Adipose tissue (tissue), 3 donors: ENCODE data around the gene SUPT3H. TPM values are rescaled to one million over a fixed set of nuclear protein-coding genes. Genes with fewer than 3 reads are reported as not detected.

ENCODE experiments used
- H3K27ac ChIP-seq: one replicate; pipeline ENCODE4 v1.5.1; 2013; ENCODE audit warnings: low read depth, low read length
- WGBS, 3 donors: extraction: QIAGEN DNeasy Blood & Tissue Kit; methylation state at CpG; one replicate each; pipeline ENCODE4 v1.1.7; 2013; 5-methylcytosine and 5-hydroxymethylcytosine counted together
- polyA plus RNA-seq, 3 donors: library from polyadenylated mRNA; stranded (reverse); fragments of 200-250 nt; gene quantifications; one replicate each; pipeline ENCODE4 v1.2.3, GENCODE V29; 2013
- donor health status: healthy with polysubstance abuse.
- donor health status: Bipolar disorder and iron deficiency.
- donor health status: healthy.

The SUPT3H gene
- polyA plus RNA-seq, 3 donors: 4.5 to 7.4 (median 6.6) TPM

DNA sequence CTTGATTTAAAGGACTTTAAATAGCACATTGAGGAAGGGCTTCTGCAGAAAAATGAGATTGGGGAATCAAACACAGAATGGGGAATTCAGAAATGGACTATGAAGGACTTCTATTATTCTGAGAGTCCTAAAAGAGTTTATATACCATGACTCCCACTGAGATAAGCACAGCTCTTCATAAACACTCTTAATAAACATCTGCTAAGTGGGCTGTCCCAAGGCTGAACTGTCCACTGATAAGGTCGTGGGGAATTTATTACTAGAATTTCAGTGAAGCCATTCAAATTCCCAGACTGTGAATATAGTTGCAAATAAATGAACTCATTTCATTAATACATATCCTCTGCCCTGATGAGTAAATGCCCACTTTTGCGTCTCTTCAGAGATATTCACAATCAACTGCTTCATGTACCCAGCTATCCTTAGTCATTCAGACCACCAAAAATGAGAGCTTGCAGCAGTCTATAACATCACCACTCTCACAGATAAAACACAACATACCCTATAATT is 517.8 kb downstream of the SUPT3H start:
- WGBS, 3 donors: 54 to 82% (median 80%) methylated on average over 2 of the region's 2 CpGs
- H3K27ac ChIP-seq: no peak overlapping the region

DNA sequence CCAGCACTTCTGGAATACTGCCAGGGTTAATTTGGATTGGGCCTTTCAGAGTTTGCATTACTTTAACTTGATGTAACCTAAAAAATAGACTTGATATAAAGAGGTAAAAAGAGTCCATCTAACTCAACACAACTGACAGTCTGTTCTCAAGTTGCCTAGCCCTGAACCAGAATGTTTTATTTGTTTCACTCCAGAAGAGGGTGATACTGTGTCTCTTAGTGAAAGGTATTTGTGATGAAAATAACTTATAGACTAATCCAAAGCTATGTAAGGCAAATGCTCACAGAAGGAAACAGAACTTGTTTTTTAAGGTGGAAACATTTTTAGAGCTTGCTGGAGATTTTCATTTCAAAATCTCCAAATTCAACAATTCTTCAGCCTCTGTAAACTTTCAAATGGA is 518.7 kb downstream of the SUPT3H start:
- no peak overlapping the region for H3K27ac ChIP-seq

DNA sequence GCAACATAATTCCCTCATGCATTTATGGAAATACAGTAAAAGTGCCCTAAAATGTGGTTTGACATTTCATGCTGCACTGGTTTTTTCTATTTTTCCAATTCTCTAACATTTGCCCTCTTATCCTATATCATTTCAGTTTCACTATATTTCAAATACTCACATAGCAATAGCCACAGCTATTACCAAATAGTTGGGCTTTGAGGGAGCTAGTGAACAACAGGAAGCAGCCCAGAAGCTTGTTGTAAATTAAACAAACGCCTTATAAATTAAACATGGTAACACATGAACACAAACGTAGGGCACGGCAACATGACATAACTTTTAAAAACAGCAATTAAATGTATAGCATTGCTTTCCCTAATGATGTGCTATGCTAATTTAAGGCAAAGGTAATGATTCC is 521.3 kb downstream of the SUPT3H start:
- H3K27ac ChIP-seq: no peak overlapping the region
- 52 to 82% (median 53%) methylated on average over 3 of the region's 3 CpGs for WGBS, 3 donors

DNA sequence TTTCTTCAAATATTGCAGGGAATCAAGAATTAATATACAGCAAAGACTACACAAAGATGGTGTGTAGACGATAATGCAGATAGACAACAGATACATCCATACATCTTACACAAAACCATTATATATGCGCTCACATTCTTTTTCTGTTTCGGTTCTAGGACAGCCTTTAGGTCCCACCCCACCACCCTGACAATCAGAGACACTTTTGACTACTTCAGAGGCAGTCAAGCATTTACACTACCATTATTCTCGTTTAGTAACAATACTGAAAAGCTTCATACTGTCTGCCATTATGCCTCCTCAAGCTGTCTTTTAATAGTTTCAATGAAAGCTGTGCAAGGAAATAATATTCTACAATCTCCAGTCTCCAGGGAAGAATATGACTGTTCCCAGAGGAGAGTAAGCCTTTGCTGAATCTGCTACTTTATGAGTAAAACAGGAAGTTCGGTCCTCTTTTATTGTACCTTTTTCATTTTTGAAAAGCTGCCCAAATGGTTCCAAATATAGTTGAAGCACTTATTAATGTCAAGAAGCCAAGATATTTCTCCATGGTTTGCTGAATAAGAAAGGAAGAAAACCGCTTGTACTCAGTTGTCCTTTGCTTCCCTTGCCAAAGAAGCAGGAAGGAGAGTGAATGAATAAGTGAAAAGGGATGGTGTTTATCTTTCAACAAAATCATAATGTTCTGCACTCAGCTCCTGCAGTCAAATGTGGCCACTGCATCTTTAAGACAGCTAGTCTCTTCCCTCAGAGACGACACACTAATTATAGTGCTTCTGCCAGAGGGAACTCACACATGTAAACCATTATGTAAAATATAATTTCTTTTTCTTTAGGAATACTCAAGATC is 521.9 kb downstream of the SUPT3H start:
- no peak overlapping the region for H3K27ac ChIP-seq
- 43 to 86% (median 52%) methylated on average over 7 of the region's 7 CpGs for WGBS, 3 donors

DNA sequence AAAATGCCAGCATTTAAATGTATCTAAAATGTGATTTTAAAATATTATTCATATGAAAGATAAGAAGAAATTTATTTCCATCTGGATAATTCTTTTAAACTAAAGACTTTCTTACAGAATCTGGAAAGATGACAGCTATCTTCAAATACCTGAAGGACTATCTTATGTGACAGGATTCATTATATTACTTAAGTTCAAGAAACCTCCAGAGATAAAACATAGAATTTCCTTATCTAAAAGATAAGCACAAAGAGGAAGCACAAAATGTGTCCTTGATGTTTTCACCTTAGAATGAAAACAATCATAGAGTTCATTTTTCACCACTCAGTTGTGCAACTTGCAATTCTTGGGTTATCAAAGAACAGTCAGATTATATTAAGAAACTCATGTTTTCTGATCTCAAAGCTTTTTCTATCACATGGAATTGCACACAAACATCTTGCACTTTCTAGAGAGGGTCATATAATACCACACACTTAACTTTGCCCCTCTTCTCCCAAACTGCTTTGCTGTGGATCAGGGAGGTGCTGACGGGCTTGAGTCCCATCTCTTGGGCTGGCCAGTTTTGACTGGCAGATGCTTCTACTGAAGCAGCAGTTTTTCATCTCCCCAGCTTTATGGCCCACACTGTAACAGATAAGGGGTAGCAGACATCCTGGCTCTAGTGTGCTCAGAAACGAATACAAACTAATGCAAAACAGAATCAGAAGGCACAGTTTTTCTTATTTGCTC is 522.9 kb downstream of the SUPT3H start:
- H3K27ac ChIP-seq: no peak overlapping the region
- WGBS, 3 donors: 63 to 88% (median 69%) methylated on average over 2 of the region's 2 CpGs

DNA sequence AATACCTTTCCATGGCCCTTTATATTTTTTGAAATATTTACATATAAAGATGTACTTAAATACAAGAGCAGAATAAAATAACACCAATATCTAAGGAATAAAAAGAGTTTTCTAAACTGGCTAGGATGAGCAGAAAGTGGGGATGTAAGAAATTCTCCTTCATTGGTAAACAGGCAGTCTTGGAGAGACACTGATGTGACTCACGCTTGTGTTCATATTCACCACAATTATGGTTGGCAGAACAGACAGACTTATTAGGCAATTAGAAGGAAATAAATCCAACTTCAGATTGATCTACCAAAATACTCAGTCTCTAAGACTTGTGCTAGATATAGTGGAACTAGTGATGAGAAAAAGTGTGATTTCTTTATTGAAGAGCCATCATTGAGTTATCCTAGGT is 526.6 kb downstream of the SUPT3H start:
- WGBS, 3 donors: 81 to 95% (median 90%) methylated on average over 1 of the region's 1 CpG
- H3K27ac ChIP-seq: no peak overlapping the region

DNA sequence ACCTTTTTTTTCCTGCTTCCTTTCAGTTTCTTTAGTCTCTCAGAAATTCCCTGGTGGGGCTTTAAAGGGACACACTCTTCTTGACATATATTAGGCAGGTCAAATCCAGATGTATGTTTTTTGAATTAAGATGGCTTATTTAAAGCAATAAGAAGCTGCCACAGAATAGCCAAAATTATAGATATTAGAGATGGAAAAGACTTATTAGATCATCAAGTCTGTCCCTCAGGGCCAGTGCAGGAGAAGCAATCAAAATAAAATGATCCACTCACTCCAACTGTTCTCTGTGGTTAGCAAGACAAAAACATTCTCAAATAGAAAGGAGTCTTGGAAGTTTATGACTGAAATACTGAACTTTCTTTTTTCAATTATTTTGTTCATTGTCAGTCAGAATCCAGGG is 527.4 kb downstream of the SUPT3H start:
- H3K27ac ChIP-seq: no peak overlapping the region

DNA sequence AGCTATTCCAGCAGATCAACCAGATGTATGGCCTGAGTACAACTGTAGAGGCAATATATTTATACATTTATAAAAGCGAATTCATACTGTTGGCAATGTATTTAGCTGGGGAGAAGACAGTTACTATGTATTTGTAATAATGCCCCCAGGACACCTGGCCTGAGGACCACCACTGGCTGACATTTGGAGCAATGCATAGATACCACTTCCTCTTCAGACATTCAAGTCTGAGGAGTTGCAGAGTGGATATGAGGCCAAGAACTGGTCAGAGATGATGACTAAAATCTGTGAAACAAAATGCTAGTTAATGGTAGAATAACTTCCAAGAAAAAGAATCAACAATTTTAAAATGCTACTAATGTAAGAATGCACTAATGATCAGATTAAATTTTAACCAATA is 527.9 kb downstream of the SUPT3H start:
- 88 to 92% (median 92%) methylated on average over 1 of the region's 1 CpG for WGBS, 3 donors

DNA sequence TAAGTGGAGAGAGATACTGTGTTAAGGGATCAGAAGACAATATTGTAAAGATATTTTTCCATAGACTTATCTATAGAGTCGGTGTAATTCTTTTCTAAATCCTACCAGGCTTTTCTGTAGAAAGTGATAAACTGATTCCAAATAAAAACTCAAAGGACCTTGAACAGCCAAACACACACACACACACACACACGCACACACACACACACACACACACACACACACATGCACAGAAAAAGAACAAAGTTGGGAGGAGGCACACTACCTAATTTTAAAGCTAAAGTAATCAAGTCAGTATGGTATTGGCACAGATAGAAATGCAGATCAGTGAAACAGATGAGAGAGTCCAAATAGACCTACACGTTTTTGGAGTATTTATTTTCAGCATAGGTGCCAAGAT is 534.0 kb downstream of the SUPT3H start:
- WGBS, 3 donors: 38 to 72% (median 69%) methylated on average over 3 of the region's 3 CpGs
- H3K27ac ChIP-seq: no peak overlapping the region

More for the DNA sequence above, 527.9 kb downstream of the SUPT3H start:
- no peak overlapping the region for H3K27ac ChIP-seq

DNA sequence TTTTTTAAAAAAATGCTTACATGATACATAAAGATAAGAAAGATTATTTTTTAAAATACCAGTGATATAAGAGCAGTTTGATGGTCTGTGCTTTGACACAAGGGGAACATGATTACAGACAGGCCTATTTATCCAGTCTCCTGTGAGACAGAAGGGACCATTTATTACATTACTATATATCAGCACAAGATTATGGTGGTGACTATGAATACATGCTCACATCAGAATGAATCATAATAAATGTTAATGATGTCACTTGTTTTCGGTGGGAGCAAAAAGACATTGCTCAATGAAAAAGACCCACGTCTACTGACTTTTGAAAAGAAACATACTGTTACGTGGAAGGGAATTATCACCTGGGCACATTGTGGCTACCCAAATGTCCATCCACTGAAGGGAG is 535.1 kb downstream of the SUPT3H start:
- H3K27ac ChIP-seq: no peak overlapping the region
- 91 to 97% (median 92%) methylated on average over 3 of the region's 3 CpGs for WGBS, 3 donors

DNA sequence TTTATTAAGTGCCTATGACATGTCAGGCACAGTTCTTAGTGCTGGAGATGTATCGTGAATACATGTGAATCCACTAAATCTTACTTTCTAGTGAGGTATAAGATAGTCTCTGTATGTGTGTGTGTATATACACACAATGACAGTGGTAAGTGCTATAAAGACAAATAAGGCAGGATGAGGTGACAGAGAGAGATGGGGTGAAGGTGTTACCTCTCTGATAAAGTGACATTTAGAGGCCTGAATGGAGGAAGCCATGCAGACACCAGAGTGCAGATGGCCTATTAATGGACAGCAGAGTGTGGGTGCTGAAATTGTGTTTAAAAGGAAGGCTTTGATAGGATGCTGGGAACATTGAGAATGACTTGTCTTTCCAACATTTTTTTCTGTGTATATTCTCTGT is 535.9 kb downstream of the SUPT3H start:
- H3K27ac ChIP-seq: no peak overlapping the region
- WGBS, 3 donors: 89 to 100% (median 100%) methylated on average over 1 of the region's 1 CpG

DNA sequence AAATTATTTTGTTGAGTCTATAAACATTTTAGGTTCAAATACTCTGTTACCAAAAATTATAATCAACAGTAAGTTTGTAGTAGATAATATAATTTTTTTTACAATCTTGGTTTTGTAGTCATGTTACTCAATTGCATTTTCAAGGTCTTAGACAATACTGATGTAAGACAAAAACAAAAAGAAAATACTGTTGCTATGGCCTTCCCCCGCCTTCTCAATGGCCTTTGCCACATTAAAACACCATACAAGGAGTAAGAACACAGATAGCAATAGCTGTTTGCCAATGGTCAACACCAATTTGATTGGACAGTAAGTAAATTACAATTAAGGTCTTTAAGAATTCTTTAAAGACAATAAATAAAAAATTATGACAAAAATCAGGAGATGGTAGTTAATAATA is 540.0 kb downstream of the SUPT3H start:
- H3K27ac ChIP-seq: no peak overlapping the region
- WGBS, 3 donors: 85 to 93% (median 88%) methylated on average over 1 of the region's 1 CpG

DNA sequence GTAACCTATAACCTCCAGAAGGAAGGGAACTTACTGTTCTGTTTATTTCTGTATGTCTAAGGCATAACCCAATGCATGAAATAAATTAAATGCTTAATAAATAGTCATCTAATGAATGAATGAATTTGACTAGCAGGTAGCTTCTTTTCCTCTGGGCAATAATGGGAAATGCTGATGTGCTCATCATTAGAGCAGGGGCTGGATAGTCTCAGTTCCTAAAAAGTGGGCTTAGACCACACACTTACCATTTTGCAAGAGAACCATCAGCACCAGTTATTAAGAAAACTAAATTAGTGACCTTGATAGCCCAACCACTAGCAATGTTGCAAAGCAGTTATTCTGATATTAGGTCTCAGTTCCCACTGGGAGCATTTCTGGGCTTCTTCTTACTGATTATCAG is 540.5 kb downstream of the SUPT3H start:
- H3K27ac ChIP-seq: no peak overlapping the region

DNA sequence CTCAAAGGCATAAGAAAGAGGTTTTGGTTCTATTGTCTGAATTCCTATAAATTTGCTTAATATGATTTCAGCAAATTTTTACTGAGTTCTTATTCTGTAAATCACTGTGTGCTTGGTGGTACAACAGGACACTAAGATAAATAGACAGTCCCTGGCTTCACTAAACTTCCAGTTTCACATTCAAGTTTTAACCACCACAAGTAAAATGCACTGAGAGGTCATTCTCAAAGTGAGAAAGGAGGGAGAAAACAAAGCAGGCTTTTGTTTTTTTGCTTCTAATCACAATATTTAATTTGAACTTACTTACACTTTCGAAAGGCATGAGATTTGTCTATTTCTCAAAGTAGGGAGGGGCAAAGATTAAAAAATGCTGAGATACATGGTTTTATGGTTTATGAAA is 544.5 kb downstream of the SUPT3H start:
- WGBS, 3 donors: 73 to 88% (median 80%) methylated on average over 1 of the region's 1 CpG
- H3K27ac ChIP-seq: no peak overlapping the region

DNA sequence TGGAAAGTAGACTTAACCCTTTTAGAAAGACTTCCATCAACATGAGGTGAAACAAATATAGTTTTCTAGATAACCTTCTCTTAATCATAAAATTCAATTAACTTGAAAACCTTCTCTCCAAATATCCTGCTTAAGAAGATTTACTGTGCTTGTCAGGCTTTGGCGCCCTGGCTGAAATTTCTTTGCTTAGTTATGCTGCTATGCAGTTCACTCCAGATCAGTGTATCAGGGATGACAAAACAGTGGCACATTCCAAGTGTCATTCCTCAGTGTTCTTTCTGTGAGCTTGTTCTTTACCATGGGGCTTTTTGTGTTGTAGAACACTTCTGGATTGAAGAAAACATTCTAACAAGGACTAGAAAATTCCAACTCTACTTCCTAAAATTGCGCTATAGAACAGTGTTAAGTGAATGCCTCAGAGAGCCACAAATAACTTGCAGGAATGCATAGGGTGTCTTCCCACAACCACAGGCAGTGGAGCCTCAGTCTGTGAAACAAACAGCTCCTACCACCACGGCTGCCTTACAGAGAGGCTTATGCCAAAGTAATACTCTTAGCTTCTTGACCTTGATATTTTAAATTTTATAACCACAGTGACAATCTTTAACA is 546.6 kb downstream of the SUPT3H start:
- H3K27ac ChIP-seq: no peak overlapping the region
- 82 to 93% (median 87%) methylated on average over 3 of the region's 3 CpGs for WGBS, 3 donors

DNA sequence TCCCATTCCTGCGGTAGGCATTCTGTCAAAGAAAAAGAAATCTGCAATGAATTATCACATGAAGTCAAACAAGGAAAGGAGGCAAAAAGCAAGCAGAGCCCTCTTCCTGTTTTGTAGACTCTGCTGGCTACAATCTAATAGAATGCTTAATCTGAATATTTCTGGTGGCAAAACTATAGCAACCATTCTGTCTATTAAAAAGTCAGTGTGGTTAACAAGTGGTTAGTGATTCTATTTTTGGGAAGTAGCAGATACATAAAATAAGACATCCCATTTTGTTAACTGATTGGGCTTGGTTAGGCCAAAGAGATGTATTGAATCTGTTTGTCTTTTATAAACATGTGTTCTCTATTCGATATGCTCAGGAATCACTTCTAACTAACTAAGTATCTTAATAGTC is 547.9 kb downstream of the SUPT3H start:
- 59 to 75% (median 61%) methylated on average over 2 of the region's 2 CpGs for WGBS, 3 donors
- H3K27ac ChIP-seq: no peak overlapping the region

DNA sequence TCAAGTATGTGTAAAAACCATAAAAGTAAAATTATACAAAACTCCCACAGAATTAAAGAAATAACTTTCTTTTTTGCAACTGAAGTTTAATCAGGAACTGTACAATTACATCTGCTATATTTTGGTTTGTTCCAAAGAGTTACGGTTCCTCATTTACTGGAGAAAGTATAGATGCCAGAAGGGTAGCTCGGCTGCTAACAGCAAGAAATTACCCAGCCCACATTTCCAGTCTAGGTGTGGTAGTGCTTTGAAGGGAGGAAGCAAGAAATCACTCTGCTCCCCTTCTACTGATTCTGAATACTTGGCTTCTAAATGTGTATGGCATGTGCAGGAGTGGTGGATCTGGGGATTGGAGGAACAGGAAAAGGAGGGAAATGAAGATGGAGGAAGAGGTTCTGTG is 549.0 kb downstream of the SUPT3H start:
- 38 to 87% (median 68%) methylated on average over 2 of the region's 2 CpGs for WGBS, 3 donors
- no peak overlapping the region for H3K27ac ChIP-seq

DNA sequence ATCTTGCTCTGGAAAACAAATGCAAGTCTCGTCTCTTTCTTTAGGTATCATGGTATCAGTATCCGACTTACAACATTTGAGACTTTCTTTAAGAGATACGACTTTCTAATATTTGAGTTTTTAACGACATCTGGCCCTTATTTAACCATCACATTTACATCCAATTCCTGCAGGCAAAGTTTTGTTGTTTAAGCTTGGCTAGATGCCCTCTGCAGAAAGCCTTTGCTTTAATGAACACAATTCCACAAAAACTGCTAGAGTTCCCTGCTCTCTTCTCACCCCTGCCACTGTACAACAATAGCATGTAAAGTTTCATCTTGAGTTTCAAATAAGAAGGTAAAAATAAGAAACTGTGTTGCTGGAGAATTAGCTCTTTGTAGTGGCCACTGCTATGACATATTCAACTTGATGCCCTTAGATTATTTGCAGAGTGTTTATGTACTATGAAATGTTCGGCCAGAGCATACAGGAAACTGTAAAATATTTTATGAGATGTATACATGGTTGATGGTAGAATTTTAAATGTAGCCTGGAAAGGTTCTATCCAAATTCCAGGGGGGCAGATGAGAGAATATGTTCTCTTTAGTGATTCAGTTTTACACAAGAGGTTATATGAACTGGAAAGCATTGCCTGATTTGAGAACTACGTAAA is 551.6 kb downstream of the SUPT3H start:
- no peak overlapping the region for H3K27ac ChIP-seq
- WGBS, 3 donors: 84 to 90% (median 85%) methylated on average over 6 of the region's 6 CpGs

DNA sequence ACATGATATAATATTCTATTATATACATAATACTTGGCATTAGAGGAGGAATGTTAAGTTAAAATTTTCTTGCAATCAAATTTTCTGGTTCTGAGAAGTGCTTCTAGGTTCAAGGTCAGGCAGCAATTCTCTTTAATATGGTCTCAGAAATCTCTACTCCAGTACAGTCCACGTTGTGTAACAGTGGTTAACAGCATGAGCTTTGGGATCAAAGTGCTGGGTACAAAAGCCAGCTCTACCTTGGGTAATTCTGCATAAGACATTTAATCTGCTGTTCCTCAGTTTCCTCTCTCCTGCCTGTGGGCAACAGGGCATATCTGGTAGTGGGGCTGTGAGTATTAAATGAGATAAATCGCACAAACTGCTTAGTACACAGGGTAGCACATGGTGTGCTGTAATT is 552.5 kb downstream of the SUPT3H start:
- WGBS, 3 donors: 73 to 82% (median 81%) methylated on average over 2 of the region's 2 CpGs
- no peak overlapping the region for H3K27ac ChIP-seq
